NB4 (cell line): ENCODE measurements around the gene HIGD1B.

Source experiments
- DNase-seq: peaks from one replicate; pipeline ENCODE4 v3.0.0; 2010; ENCODE audit warnings: low read depth
- H3K4me3 ChIP-seq: one replicate; pipeline ENCODE4 v1.5.1; 2011; ENCODE audit warnings: mild to moderate bottlenecking, low read depth, low read length, moderate library complexity
- CTCF ChIP-seq: IDR thresholded peaks from one replicate; pipeline ENCODE4 v1.5.1; 2012; ENCODE audit warnings: low read depth, low read length
- MAX ChIP-seq: IDR thresholded peaks from 2 replicates; pipeline ENCODE4 v1.6.1; 2011; ENCODE audit warnings: low read depth, low read length
- MYC ChIP-seq: IDR thresholded peaks from 2 replicates; pipeline ENCODE4 v1.6.1; 2011; ENCODE audit warnings: low read depth, low read length
- POLR2A ChIP-seq: IDR thresholded peaks from 2 replicates; pipeline ENCODE4 v1.6.1; 2011; ENCODE audit warnings: mild to moderate bottlenecking; ENCODE audit not compliant: insufficient read length; ENCODE audit errors: extremely low read depth

Gene HIGD1B

GRCh38 chr17:44827863-44828262 is 19.8 kb upstream of the HIGD1B start:
- no peak for DNase-seq
- TF ChIP-seq MAX (no peak), POLR2A (no peak), MYC (no peak), CTCF (no peak)
- H3K4me3 ChIP-seq: no peak overlapping the region

GRCh38 chr17:44828919-44829522 is 18.7 kb upstream of the HIGD1B start:
- peak; percentile 56 for DNase-seq
- peak overlapping the region; percentile 66 for H3K4me3 ChIP-seq
- no peak for TF ChIP-seq MAX
- TF ChIP-seq POLR2A: no peak
- no peak for TF ChIP-seq MYC
- no peak for TF ChIP-seq CTCF

- TF ChIP-seq MYC (no peak), MAX (no peak), POLR2A (no peak), CTCF (no peak)
- peak within 1 kb of the TSS; percentile 66 for H3K4me3 ChIP-seq
- peak; percentile 59 for DNase-seq
These were observed 17.9 kb upstream of the HIGD1B start, which contains the start of gene GJC1 for GRCh38 chr17:44829523-44830358. Gene GJC1, minus strand, starts transcription at chr17:44830287. Its CDS starts 24,470 bp downstream, at chr17:44805817.

GRCh38 chr17:44830359-44831288 is 17.1 kb upstream of the HIGD1B start:
- DNase-seq: no peak
- H3K4me3 ChIP-seq: no peak overlapping the region
- TF ChIP-seq MAX (no peak), CTCF (no peak), MYC (no peak), POLR2A (no peak)

GRCh38 chr17:44831371-44831770 is 16.3 kb upstream of the HIGD1B start:
- no peak overlapping the region for H3K4me3 ChIP-seq
- no peak for DNase-seq
- no peak for TF ChIP-seq CTCF
- no peak for TF ChIP-seq MYC
- no peak for TF ChIP-seq MAX
- TF ChIP-seq POLR2A: no peak
